Skeletal muscle cell (primary cell): ENCODE data around the gene PRPF31.

ENCODE experiments used
- DNase-seq: peaks from one replicate; pipeline ENCODE4 v3.0.0-alpha.2; 2010; ENCODE audit warnings: low read depth
- H3K4me3 ChIP-seq: 2 replicates; pipeline ENCODE4 v1.5.1; 2011; ENCODE audit warnings: low read depth, mild to moderate bottlenecking, control low read depth, low read length, moderate library complexity

Gene PRPF31

GRCh38 chr19:54106716-54107115 is 8.8 kb upstream of the PRPF31 start:
- no peak for DNase-seq
- H3K4me3 ChIP-seq: no peak overlapping the region

GRCh38 chr19:54107876-54108490 is 7.6 kb upstream of the PRPF31 start:
- no peak for DNase-seq
- no peak overlapping the region for H3K4me3 ChIP-seq

- H3K4me3 ChIP-seq: no peak overlapping the region
- no peak for DNase-seq
Measured at GRCh38 chr19:54108496-54108895, 7.1 kb upstream of the PRPF31 start.

GRCh38 chr19:54109651-54110050 is 5.9 kb upstream of the PRPF31 start:
- no peak for DNase-seq
- H3K4me3 ChIP-seq: no peak overlapping the region

- no peak for DNase-seq
- peak overlapping the region; percentile 94 for H3K4me3 ChIP-seq
Measured at GRCh38 chr19:54114340-54115108, 1.0 kb upstream of the PRPF31 start.

GRCh38 chr19:54121259-54121658 is 5.7 kb downstream of the PRPF31 start:
- no peak overlapping the region for H3K4me3 ChIP-seq
- no peak for DNase-seq

GRCh38 chr19:54123682-54124081 is 8.1 kb downstream of the PRPF31 start:
- no peak overlapping the region for H3K4me3 ChIP-seq
- DNase-seq: no peak

- no peak for DNase-seq
- H3K4me3 ChIP-seq: no peak overlapping the region
Measured at GRCh38 chr19:54124393-54124792, 8.8 kb downstream of the PRPF31 start.

GRCh38 chr19:54125713-54126112 is 10.2 kb downstream of the PRPF31 start:
- DNase-seq: no peak
- H3K4me3 ChIP-seq: no peak overlapping the region

- no peak for DNase-seq
- no peak overlapping the region for H3K4me3 ChIP-seq
Measured at GRCh38 chr19:54127688-54128440, 12.3 kb downstream of the PRPF31 start.

- DNase-seq: no peak
- no peak overlapping the region for H3K4me3 ChIP-seq
Measured at GRCh38 chr19:54128441-54128725, 12.8 kb downstream of the PRPF31 start.

GRCh38 chr19:54128796-54129616 is 13.5 kb downstream of the PRPF31 start:
- no peak for DNase-seq
- no peak overlapping the region for H3K4me3 ChIP-seq

GRCh38 chr19:54129617-54129996 is 14.1 kb downstream of the PRPF31 start:
- DNase-seq: no peak
- no peak overlapping the region for H3K4me3 ChIP-seq

- DNase-seq: no peak
Measured at GRCh38 chr19:54133312-54133956, 17.9 kb downstream of the PRPF31 start.

GRCh38 chr19:54133957-54134590 is 18.5 kb downstream of the PRPF31 start:
- DNase-seq: no peak
- no peak overlapping the region for H3K4me3 ChIP-seq

More at GRCh38 chr19:54133312-54133956, 17.9 kb downstream of the PRPF31 start:
- H3K4me3 ChIP-seq: no peak overlapping the region

GRCh38 chr19:54136086-54136863 is 20.7 kb downstream of the PRPF31 start:
- DNase-seq: no peak
- H3K4me3 ChIP-seq: peak overlapping the region; percentile 55

GRCh38 chr19:54136864-54137698 is 21.5 kb downstream of the PRPF31 start:
- H3K4me3 ChIP-seq: peak overlapping the region; percentile 83
- DNase-seq: peak; percentile 100
